Lower lobe of right lung (tissue), 2 donors: ENCODE results near the gene AQP12B. TPM values are rescaled to one million over a fixed set of nuclear protein-coding genes. Genes with fewer than 3 reads are reported as not detected.

Source experiments
- ATAC-seq, 2 donors: fragments of 200-7000 bp; cut with Tn5 transposase; one replicate each; pipeline ENCODE4 v1.9.1; 2020 to 2022; ENCODE audit warnings: mild to moderate bottlenecking in 2 of 2, moderate library complexity in 2 of 2
- DNase-seq: peaks from one replicate; pipeline ENCODE4 v3.0.0-alpha.2; 2020
- H3K27ac ChIP-seq: fragments of 200-600 bp; one replicate; pipeline ENCODE4 v1.8.0; 2022
- H3K27me3 ChIP-seq: fragments of 200-600 bp; one replicate; pipeline ENCODE4 v1.8.0; 2022; ENCODE audit warnings: low read depth
- H3K36me3 ChIP-seq: fragments of 200-600 bp; one replicate; pipeline ENCODE4 v1.8.0; 2022; ENCODE audit warnings: mild to moderate bottlenecking
- H3K4me1 ChIP-seq: fragments of 200-600 bp; one replicate; pipeline ENCODE4 v1.8.0; 2022
- H3K4me3 ChIP-seq: fragments of 200-600 bp; one replicate; pipeline ENCODE4 v1.8.0; 2022; ENCODE audit warnings: mild to moderate bottlenecking
- H3K9me3 ChIP-seq: fragments of 200-600 bp; one replicate; pipeline ENCODE4 v1.8.0; 2022
- intact Hi-C: fragments of 100-400 bp; cut with DNase I; formaldehyde crosslinking; loops from one replicate; pipeline ENCODE4 v1.11.0; 2022
- total RNA-seq: library from RNA; stranded (reverse); fragmentation: NEBNext Ultra II Directional; extraction: Animal tissue kit (Norgen Biotek cat#: 25700); gene quantifications from one replicate; pipeline ENCODE4 v1.2.1, GENCODE V29; 2021
- TF ChIP-seq, protein P1 (sequence below): fragments of 200-600 bp; IDR thresholded peaks from one replicate; pipeline ENCODE4 v1.8.0; 2022; ENCODE audit warnings: antibody characterized with exemption, mild to moderate bottlenecking
- donor health status: DM: no; HTN: yes; CAD: no; lungs with severe emphysema.

Gene AQP12B
- total RNA-seq, 1 donor from 2014 or later, result not detected

- Histone ChIP-seq H3K36me3 (no peaks in the 10 kb centered on the region), H3K9me3 (no peaks in the 10 kb centered on the region), H3K4me3 (no peak overlapping the region), H3K27ac (no peak overlapping the region), H3K27me3 (peaks cover 7% of the 10 kb centered on the region), H3K4me1 (no peaks in the 10 kb centered on the region)
- TF ChIP-seq, protein P1, sequence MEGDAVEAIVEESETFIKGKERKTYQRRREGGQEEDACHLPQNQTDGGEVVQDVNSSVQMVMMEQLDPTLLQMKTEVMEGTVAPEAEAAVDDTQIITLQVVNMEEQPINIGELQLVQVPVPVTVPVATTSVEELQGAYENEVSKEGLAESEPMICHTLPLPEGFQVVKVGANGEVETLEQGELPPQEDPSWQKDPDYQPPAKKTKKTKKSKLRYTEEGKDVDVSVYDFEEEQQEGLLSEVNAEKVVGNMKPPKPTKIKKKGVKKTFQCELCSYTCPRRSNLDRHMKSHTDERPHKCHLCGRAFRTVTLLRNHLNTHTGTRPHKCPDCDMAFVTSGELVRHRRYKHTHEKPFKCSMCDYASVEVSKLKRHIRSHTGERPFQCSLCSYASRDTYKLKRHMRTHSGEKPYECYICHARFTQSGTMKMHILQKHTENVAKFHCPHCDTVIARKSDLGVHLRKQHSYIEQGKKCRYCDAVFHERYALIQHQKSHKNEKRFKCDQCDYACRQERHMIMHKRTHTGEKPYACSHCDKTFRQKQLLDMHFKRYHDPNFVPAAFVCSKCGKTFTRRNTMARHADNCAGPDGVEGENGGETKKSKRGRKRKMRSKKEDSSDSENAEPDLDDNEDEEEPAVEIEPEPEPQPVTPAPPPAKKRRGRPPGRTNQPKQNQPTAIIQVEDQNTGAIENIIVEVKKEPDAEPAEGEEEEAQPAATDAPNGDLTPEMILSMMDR, result no peak
- intact Hi-C loops, result no loop called here
- ATAC-seq (no peak), DNase-seq (no peak)
These were observed 41.7 kb upstream of the AQP12B start for GRCh38 chr2:240724431-240724830.

DNA sequence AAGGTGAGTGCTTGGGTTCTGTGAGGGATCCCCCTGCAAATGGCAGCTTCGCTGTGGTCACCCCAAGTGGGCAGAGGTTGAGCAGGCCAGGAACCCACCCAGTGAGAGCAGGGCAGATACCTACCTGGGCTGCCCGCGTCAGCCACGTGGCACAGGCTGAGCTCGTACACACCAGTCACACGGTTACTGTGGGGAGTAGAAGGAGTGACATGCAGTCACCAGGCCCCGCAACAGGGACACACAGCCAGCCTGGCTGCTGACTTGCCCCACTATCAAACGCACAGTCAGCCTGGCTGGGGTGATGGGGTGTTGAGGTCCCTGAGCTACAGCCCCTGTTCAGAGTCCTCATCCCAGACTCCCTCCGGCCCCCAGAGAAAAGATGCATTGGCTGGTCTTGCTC is 41.2 kb upstream of the AQP12B start:
- H3K27me3 ChIP-seq, result peaks cover 5% of the 10 kb centered on the region
- DNase-seq (no peak), ATAC-seq (no peak)
- no peak overlapping the region for H3K27ac ChIP-seq
- H3K4me3 ChIP-seq, result no peak overlapping the region
- H3K36me3 ChIP-seq, result no peaks in the 10 kb centered on the region
- no peaks in the 10 kb centered on the region for H3K9me3 ChIP-seq
- TF ChIP-seq, protein P1, result no peak
- intact Hi-C loops, result no loop called here
- H3K4me1 ChIP-seq, result no peaks in the 10 kb centered on the region

- H3K27me3 ChIP-seq, result no peaks in the 10 kb centered on the region
These were observed 40.4 kb upstream of the AQP12B start for GRCh38 chr2:240722796-240723735.

DNA sequence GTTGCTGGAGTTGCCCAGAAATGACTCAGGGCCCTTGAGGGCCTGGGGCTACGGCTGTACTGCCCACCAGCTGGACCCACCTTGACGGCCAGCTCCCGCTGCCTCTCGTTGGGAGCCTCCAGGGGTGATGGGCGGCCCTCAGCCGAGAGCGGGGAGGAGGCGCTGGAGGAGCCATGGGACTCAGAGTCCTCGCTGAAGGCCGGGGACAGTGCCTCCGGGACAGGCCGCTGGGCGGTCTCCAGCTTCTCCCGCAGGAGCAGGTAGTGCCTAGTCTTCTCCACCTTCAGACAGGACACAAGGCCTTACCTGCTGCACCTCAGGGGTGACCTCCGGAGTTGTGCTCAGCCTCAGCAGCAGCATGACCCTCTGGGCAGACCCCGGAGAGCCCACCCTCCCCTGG is 39.7 kb upstream of the AQP12B start:
- intact Hi-C loops, result no loop called here
- TF ChIP-seq, protein P1, result no peak
- H3K4me3 ChIP-seq, result no peak overlapping the region

More at GRCh38 chr2:240722796-240723735, 40.4 kb upstream of the AQP12B start:
- TF ChIP-seq, protein P1, result no peak
- no peaks in the 10 kb centered on the region for H3K36me3 ChIP-seq
- no peak overlapping the region for H3K4me3 ChIP-seq
- ATAC-seq (no peak), DNase-seq (no peak)
- intact Hi-C loops, result no loop called here
- no peaks in the 10 kb centered on the region for H3K4me1 ChIP-seq
- no peaks in the 10 kb centered on the region for H3K9me3 ChIP-seq
- no peak overlapping the region for H3K27ac ChIP-seq

DNA sequence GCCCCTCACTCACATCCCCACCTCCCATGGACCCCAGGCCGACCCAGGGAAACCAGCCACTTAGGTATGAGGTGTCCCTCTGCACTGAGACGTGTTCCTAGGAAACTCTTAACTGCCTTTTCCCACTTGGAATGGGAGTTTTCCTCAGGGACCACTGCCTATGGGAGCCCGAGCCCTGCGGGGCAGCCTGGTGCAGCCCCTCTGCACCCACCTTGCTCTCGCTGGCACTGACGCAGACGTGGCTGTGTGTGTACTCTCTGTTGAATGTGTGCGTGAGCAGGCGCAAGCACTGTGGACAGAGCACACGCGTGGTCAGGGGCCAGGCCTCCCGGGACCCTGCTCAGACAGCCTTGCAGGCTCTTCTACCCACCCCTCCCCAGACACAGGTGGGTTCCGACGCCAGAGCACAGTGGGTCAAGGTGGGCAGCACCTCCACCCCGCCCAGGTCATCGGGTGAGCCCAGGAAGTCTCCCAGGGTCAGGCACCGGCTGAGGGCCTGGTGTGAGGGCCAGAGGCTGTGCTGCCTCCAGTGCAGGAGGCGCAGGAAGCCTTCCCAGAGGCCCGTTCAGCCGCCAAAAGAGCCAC is 39.0 kb upstream of the AQP12B start:
- ATAC-seq, result no peak
- intact Hi-C loops, result no loop called here
- TF ChIP-seq, protein P1, result no peak

More for the DNA sequence above, 39.7 kb upstream of the AQP12B start:
- H3K27me3 ChIP-seq, result peaks cover 4% of the 10 kb centered on the region
- H3K4me1 ChIP-seq, result no peaks in the 10 kb centered on the region
- H3K36me3 ChIP-seq, result no peaks in the 10 kb centered on the region
- no peak for ATAC-seq
- H3K27ac ChIP-seq, result no peak overlapping the region
- H3K9me3 ChIP-seq, result no peaks in the 10 kb centered on the region
- no peak for DNase-seq

More for the DNA sequence above, 39.0 kb upstream of the AQP12B start:
- H3K27me3 ChIP-seq, result peaks cover 4% of the 10 kb centered on the region
- H3K9me3 ChIP-seq, result no peaks in the 10 kb centered on the region
- H3K36me3 ChIP-seq, result no peaks in the 10 kb centered on the region
- no peaks in the 10 kb centered on the region for H3K4me1 ChIP-seq
- no peak overlapping the region for H3K27ac ChIP-seq
- no peak overlapping the region for H3K4me3 ChIP-seq
- DNase-seq, result no peak
